ENCODE measurements around the gene APOL5. TPM values are rescaled to one million over a fixed set of nuclear protein-coding genes. Genes with fewer than 3 reads are reported as not detected.

The APOL5 gene
- total and polyA plus RNA-seq, 4 donors, result 0.43 TPM; not detected in 3

DNA sequence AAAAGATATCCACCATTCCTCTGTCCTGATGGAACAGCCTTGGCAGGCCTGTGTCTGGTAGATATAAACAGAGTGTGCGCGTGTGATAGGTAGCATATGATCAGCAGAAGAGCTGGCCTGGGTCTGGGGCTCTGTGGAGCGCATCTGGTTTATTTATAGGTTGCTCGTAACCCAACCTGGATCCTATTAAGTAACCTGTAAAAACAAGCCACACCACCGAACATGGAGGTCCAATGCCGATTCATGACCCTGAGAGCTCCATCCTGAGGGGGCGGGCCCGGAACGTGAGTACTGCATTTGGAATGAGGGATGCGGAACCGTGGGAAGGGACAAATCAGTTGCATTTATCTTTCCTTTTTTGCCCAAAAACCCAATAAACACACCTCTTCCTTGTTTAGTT is 31.9 kb upstream of the APOL5 start:
- Histone ChIP-seq H3K4me1 (ENCODE audit: control insufficient read depth in 4 of 4, insufficient read depth in 4 of 4, low read length in 3 of 4) (no peaks in the 10 kb centered on the region), H3K27ac (ENCODE audit: low read depth in 1 of 2, low read length in 2 of 2) (no peak overlapping the region), H3K9ac (ENCODE audit: low read depth in 1 of 2, low read length in 2 of 2) (no peak overlapping the region), H3K36me3 (ENCODE audit: control insufficient read depth in 4 of 4, insufficient read depth in 3 of 4, low read depth in 1 of 4, low read length in 3 of 4) (no peaks in the 10 kb centered on the region), H3K9me3 (ENCODE audit: control insufficient read depth in 4 of 4, low read length in 3 of 4) (peaks cover 0 to 3% (median 2%) of the 10 kb centered on the region in 4 donors), H3K4me3 (ENCODE audit: low read depth in 1 of 3, low read length in 3 of 3) (no peak overlapping the region), H3K27me3 (ENCODE audit: control insufficient read depth in 4 of 4, insufficient read depth in 4 of 4, low read length in 3 of 4) (no peaks in the 10 kb centered on the region)
- 91% methylated on average over 11 of the region's 11 CpGs for WGBS
- TF ChIP-seq HNF4A (conservative IDR thresholded peaks at IDR 0.05) (no peak), RXRA (IDR thresholded peaks at IDR 0.05) (no peak), GABPA (IDR thresholded peaks at IDR 0.05 in 1 of 2, conservative IDR thresholded peaks at IDR 0.05 in 1 of 2) (no peak), RAD21 (IDR thresholded peaks at IDR 0.05) (no peak), JUND (IDR thresholded peaks at IDR 0.05) (no peak), SP1 (IDR thresholded peaks at IDR 0.05) (no peak), FOXA2 (IDR thresholded peaks at IDR 0.05) (no peak), EGR1 (IDR thresholded peaks at IDR 0.05; ENCODE audit: low read depth in 2 of 2) (no peak), FOXA1 (IDR thresholded peaks at IDR 0.05) (no peak), TAF1 (conservative IDR thresholded peaks at IDR 0.05) (no peak), HNF4G (IDR thresholded peaks at IDR 0.05) (no peak), YY1 (IDR thresholded peaks at IDR 0.05) (no peak)
- TF ChIP-seq, protein P1, sequence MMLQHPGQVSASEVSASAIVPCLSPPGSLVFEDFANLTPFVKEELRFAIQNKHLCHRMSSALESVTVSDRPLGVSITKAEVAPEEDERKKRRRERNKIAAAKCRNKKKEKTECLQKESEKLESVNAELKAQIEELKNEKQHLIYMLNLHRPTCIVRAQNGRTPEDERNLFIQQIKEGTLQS (IDR thresholded peaks at IDR 0.05), result no peak
- TF ChIP-seq, protein P2, sequence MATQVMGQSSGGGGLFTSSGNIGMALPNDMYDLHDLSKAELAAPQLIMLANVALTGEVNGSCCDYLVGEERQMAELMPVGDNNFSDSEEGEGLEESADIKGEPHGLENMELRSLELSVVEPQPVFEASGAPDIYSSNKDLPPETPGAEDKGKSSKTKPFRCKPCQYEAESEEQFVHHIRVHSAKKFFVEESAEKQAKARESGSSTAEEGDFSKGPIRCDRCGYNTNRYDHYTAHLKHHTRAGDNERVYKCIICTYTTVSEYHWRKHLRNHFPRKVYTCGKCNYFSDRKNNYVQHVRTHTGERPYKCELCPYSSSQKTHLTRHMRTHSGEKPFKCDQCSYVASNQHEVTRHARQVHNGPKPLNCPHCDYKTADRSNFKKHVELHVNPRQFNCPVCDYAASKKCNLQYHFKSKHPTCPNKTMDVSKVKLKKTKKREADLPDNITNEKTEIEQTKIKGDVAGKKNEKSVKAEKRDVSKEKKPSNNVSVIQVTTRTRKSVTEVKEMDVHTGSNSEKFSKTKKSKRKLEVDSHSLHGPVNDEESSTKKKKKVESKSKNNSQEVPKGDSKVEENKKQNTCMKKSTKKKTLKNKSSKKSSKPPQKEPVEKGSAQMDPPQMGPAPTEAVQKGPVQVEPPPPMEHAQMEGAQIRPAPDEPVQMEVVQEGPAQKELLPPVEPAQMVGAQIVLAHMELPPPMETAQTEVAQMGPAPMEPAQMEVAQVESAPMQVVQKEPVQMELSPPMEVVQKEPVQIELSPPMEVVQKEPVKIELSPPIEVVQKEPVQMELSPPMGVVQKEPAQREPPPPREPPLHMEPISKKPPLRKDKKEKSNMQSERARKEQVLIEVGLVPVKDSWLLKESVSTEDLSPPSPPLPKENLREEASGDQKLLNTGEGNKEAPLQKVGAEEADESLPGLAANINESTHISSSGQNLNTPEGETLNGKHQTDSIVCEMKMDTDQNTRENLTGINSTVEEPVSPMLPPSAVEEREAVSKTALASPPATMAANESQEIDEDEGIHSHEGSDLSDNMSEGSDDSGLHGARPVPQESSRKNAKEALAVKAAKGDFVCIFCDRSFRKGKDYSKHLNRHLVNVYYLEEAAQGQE (IDR thresholded peaks at IDR 0.05), result no peak
- TF ChIP-seq, protein P3, sequence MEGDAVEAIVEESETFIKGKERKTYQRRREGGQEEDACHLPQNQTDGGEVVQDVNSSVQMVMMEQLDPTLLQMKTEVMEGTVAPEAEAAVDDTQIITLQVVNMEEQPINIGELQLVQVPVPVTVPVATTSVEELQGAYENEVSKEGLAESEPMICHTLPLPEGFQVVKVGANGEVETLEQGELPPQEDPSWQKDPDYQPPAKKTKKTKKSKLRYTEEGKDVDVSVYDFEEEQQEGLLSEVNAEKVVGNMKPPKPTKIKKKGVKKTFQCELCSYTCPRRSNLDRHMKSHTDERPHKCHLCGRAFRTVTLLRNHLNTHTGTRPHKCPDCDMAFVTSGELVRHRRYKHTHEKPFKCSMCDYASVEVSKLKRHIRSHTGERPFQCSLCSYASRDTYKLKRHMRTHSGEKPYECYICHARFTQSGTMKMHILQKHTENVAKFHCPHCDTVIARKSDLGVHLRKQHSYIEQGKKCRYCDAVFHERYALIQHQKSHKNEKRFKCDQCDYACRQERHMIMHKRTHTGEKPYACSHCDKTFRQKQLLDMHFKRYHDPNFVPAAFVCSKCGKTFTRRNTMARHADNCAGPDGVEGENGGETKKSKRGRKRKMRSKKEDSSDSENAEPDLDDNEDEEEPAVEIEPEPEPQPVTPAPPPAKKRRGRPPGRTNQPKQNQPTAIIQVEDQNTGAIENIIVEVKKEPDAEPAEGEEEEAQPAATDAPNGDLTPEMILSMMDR (IDR thresholded peaks at IDR 0.05; ENCODE audit: low read depth, low read length, missing input control), result no peak
- TF ChIP-seq, protein P4, sequence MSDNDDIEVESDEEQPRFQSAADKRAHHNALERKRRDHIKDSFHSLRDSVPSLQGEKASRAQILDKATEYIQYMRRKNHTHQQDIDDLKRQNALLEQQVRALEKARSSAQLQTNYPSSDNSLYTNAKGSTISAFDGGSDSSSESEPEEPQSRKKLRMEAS (IDR thresholded peaks at IDR 0.05), result no peak
- TF ChIP-seq, protein P5, sequence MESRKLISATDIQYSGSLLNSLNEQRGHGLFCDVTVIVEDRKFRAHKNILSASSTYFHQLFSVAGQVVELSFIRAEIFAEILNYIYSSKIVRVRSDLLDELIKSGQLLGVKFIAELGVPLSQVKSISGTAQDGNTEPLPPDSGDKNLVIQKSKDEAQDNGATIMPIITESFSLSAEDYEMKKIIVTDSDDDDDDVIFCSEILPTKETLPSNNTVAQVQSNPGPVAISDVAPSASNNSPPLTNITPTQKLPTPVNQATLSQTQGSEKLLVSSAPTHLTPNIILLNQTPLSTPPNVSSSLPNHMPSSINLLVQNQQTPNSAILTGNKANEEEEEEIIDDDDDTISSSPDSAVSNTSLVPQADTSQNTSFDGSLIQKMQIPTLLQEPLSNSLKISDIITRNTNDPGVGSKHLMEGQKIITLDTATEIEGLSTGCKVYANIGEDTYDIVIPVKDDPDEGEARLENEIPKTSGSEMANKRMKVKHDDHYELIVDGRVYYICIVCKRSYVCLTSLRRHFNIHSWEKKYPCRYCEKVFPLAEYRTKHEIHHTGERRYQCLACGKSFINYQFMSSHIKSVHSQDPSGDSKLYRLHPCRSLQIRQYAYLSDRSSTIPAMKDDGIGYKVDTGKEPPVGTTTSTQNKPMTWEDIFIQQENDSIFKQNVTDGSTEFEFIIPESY (IDR thresholded peaks at IDR 0.05), result no peak
- DNase-seq (ENCODE audit: low spot score), result no peak
